GM19043 (cell line): Measurements from ENCODE around the gene MFSD6.

ENCODE experiments used
- ATAC-seq: cut with Tn5 transposase; IDR thresholded peaks from one replicate; pipeline ENCODE4 v1.9.1; 2021; ENCODE audit warnings: low read depth; ENCODE audit not compliant: unreplicated experiment

MFSD6 gene

DNA sequence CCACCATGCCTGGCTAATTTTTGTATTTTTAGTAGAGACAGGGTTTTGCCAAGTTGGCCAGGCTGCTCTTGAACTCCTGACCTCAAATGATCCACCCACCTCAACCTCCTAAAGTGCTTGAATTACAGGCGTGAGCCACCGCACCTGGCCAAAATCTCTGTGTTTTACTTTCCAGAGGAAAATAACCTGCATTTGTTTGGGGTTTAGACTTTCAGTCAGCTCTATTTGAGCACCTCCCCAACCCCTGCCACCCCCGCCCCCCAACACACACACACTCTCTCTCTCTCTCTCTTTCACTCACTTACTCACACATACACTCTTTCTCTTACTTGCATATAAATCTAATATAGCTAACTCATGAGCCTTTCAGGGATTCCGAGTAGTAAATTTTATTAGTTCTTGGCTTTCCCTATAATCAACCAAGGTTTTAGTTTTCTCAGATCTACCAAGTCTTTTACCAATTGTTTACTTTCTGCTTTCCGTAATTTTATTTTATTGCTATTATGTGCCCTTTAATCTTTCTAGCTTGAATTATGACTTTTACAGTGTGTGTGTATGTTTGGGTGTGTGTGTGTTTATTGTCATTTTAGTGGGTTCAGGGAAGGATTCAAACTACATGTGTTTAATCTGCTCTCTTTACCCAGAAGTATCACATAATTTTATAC is 24.5 kb downstream of the MFSD6 start:
- ATAC-seq: no peak

DNA sequence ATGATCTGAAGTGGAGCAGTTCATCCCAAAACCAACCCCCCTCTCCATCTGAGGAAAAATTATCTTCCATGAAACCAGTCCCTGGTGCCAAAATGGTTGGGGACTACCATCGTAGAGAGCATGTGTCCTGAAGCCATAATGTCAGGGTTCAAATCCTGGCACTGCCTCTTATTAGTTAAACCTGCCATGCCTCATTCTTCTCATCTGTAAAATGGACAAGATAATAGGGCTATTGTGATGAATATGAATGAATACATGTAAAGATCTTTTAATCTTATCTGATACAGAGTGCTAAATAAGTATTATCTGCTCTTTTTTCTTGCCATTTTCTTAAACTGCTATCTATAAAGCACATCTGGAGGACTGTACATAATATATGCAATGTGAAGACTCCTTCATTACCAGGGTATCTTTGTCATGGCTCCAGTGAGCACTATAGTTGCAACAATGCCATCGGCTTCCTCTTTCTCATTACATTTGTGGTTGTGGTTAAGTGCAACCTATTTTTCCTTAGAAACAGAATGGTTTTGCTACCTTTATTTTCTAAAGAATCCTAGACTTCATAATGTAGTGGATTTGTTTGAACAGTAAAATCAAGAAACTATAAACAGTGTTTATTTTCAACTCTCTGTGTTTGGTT is 27.0 kb downstream of the MFSD6 start:
- no peak for ATAC-seq

DNA sequence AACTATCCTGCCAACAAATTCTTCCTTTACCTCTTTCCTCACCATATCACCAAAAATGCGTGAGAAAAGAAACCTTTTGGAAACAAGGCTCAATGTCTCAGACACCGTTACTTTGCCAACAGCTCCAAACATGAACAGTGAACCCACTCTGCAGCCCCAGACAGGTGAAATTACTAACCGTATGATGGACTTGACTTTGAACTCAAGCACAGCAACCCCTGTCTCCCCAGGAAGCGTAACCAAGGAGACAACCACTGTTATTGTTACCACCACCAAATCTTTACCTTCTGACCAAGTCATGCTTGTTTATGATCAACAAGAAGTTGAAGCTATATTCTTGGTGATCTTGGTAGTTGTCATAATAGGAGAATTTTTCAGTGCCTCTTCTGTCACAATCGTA is 28.4 kb downstream of the MFSD6 start:
- no peak for ATAC-seq

DNA sequence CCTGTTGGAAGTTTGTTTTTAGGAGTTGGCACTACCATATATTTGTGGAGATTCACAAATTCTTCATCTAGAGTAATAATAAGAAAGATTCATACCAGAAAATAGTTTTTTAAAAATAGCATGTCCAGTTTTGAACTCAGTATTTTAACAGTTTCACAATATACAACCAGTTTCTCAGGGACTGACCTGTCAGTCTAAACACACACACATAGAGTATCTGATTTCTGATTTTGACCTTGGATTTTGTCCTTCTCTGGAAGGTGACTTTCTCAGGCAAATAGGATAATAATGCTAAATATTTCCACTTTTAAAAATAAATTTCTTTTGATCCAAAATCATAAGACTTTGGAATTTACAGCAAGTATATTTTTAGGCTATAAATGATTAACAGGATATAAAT is 32.0 kb downstream of the MFSD6 start:
- ATAC-seq: no peak

DNA sequence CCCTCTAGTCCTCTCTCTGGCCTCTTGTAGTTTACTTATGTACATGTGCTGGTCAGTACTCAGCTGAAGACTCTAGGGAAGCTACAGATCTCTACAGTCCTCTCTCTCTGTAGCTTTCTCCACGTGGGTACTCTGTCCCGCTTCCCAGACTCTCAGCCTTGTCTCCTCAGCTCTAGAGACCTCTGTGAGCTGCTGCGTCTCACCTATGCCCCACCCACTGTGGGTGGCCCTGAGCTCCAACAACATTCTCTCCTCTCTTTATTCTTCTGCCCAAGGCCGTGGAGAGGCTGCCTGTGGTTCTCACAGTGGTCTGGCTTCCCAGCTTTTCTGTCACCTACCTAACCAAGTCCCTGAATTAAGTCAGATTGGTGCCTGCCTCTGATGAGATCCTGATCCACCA is 33.4 kb downstream of the MFSD6 start:
- ATAC-seq: no peak

DNA sequence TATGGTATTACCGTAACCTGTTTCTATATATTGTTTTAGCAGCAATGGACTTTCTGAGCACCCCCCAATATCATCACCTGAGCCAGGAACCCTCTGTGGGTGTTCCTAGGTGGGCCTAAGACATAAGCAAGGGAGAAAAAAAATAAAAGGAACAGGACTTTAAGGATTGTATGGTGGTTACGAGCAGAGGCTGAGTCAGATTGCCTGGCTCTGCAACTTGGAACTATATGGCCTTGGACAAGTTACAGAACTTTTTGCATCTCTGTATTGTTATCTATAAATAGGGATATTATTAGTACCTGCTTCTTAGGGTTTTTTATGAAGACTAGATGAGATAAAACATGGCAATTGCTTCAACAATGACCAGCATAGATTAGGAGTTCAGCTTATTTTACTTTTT is 34.9 kb downstream of the MFSD6 start:
- ATAC-seq: no peak

DNA sequence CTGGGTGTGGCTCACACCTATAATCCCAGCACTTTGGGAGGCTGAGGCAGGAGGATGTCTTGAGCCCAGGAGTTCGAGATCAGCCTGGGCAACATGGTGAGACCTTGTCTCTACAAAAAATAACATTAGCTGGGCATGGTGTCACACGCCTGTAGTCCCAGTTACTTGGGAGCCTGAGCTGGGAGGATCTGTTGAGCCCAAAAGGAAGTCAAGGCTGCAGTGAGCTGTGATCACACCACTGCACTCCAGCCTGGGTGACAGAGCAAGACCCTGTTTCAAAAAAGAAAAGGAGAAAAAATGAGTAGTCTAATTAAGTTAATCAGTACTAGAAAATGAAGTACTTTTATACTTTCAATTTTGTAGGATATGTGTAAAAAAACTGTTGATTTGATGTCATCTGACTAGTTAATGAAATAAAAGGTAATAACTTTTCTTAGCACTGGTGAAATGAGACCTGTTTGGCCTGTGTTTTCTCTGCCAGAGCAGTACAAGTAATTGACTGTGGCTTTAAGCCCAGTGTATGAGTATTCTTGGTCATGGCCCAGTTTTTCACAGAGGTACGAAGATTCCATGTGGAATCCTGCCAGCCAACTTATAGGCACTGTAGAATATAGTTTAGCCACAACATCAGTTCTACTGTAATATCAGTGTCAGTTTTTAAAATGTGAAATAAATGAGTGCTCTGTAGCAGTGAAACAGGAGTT is 35.8 kb downstream of the MFSD6 start:
- no peak for ATAC-seq

- no peak for ATAC-seq
Measured at GRCh38 chr2:190444976-190445375, 36.8 kb downstream of the MFSD6 start.

- no peak for ATAC-seq
Measured at GRCh38 chr2:190446193-190446592, 38.0 kb downstream of the MFSD6 start.

GRCh38 chr2:190446750-190447516 is 38.8 kb downstream of the MFSD6 start:
- no peak for ATAC-seq

GRCh38 chr2:190447766-190448165 is 39.6 kb downstream of the MFSD6 start:
- ATAC-seq: no peak

DNA sequence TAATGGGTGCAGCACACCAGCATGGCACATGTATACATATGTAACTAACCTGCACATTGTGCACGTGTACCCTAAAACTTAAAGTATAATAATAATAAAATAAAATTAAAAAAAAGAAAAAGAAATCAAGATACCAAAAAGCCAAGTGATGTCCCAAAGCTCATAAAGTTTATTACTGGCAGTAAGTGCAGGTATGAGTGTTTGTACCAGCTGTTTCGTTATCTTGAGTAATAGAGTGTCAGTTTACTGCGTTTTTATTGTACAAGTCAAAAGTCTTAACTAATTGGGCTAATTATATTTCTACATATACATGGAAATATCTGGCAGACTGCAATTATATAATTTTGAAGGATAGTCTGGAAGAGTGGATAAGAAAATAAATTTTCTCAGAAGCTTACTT is 41.8 kb downstream of the MFSD6 start:
- ATAC-seq: no peak

GRCh38 chr2:190450363-190450762 is 42.2 kb downstream of the MFSD6 start:
- ATAC-seq: no peak

- ATAC-seq: no peak
Measured at GRCh38 chr2:190451561-190452176, 43.5 kb downstream of the MFSD6 start.

GRCh38 chr2:190452433-190452832 is 44.3 kb downstream of the MFSD6 start:
- ATAC-seq: no peak

DNA sequence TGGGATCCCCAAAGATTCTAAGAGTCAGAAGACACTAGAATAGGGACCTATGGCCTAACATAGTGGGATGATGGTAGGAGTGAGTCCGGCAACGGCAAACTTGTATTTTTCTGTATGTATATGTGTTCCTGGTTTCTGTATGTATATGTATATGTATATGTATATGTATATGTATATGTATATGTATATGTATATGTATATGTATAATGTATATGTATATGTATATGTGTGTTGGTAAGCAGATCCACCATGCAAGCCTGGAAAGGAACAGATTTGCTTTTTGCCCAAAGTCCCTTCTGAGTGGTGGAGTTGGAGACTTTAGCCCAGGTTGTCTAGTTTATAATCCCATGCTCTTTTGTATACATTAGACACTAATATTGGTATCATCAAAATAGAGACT is 46.6 kb downstream of the MFSD6 start:
- no peak for ATAC-seq

- no peak for ATAC-seq
Measured at GRCh38 chr2:190455358-190456095, 47.4 kb downstream of the MFSD6 start.

GRCh38 chr2:190456833-190457232 is 48.7 kb downstream of the MFSD6 start:
- no peak for ATAC-seq

- no peak for ATAC-seq
Measured at GRCh38 chr2:190457256-190457655, 49.1 kb downstream of the MFSD6 start.
